GM12878 (cell line): Measurements from ENCODE around the gene BRICD5.
"Not testable (repeated sequence)": the region's sequence is repeated elsewhere in the genome, so short reads cannot be mapped to it uniquely, and the experiment has no call there.

Experiments
- ATF7 ChIP-seq: fragments of 450-650 bp; IDR thresholded peaks from 2 replicates; pipeline ENCODE4 v1.6.1; 2016; ENCODE audit warnings: low read depth, mild to moderate bottlenecking
- EP300 ChIP-seq, 2 experiments: fragments of 150-350 bp in 1 of 2; IDR thresholded peaks; 2 replicates each; pipeline ENCODE4 v1.6.1; 2011 to 2012; ENCODE audit warnings: low read depth in 2 of 2, low read length in 2 of 2, borderline replicate concordance in 1 of 2, improper control_type of control experiment in 1 of 2, inconsistent platforms in 1 of 2; ENCODE audit not compliant: control insufficient read depth in 1 of 2
- EZH2 ChIP-seq: IDR thresholded peaks from 2 replicates; pipeline ENCODE4 v1.6.1; 2012; ENCODE audit warnings: low read depth, mild to moderate bottlenecking, control low read depth, inconsistent platforms, low read length, borderline replicate concordance; ENCODE audit not compliant: control insufficient read depth
- MXI1 ChIP-seq: fragments of 150-350 bp; IDR thresholded peaks from 2 replicates; pipeline ENCODE4 v1.6.1; 2011; ENCODE audit warnings: low read depth, mild to moderate bottlenecking, inconsistent platforms, low read length, improper control_type of control experiment
- MYC ChIP-seq: IDR thresholded peaks from 2 replicates; pipeline ENCODE4 v1.6.1; 2011; ENCODE audit warnings: mild to moderate bottlenecking, low read length, moderate library complexity, inconsistent platforms; ENCODE audit not compliant: insufficient read depth, insufficient replicate concordance, insufficient read length, severe bottlenecking
- NFIC ChIP-seq: IDR thresholded peaks from 2 replicates; pipeline ENCODE4 v1.6.1; 2012; ENCODE audit warnings: low read depth, mild to moderate bottlenecking, inconsistent platforms, low read length, moderate library complexity
- POLR2A ChIP-seq: IDR thresholded peaks from 2 replicates; pipeline ENCODE4 v1.6.1; 2011; ENCODE audit warnings: low read depth, mild to moderate bottlenecking, low read length
- POLR2AphosphoS5 ChIP-seq: IDR thresholded peaks from 2 replicates; pipeline ENCODE4 v1.6.1; 2011; ENCODE audit warnings: mild to moderate bottlenecking, low read length, inconsistent platforms
- SIX5 ChIP-seq: IDR thresholded peaks from 2 replicates; pipeline ENCODE4 v1.6.1; 2011; ENCODE audit warnings: mild to moderate bottlenecking, low read depth, low read length, moderate library complexity; ENCODE audit not compliant: severe bottlenecking
- TAF1 ChIP-seq: IDR thresholded peaks from 2 replicates; pipeline ENCODE4 v1.6.1; 2011; ENCODE audit warnings: mild to moderate bottlenecking, low read depth, low read length, borderline replicate concordance
- ZNF274 ChIP-seq: IDR thresholded peaks from one replicate; pipeline ENCODE4 v1.8.0; 2011; ENCODE audit not compliant: insufficient read length, insufficient read depth
- TF ChIP-seq, protein P1 (sequence below), 3 experiments: IDR thresholded peaks in 2 of 3; conservative IDR thresholded peaks in 1 of 3; 2 replicates each; pipeline ENCODE4 v1.5.1; 2011; ENCODE audit warnings: low read depth in 3 of 3, low read length in 3 of 3, mild to moderate bottlenecking in 3 of 3, control low read depth in 2 of 3, moderate library complexity in 2 of 3, inconsistent platforms in 1 of 3, mixed read lengths in 1 of 3; ENCODE audit not compliant: control insufficient read depth in 2 of 3, insufficient read depth in 1 of 3; ENCODE audit errors: extremely low read depth in 1 of 3
- TF ChIP-seq, protein P2 (sequence below): IDR thresholded peaks from 2 replicates; pipeline ENCODE4 v1.6.1; 2012; ENCODE audit warnings: low read depth, low read length, improper control_type of control experiment
- TF ChIP-seq, protein P3 (sequence below): IDR thresholded peaks from 2 replicates; pipeline ENCODE4 v1.6.1; 2011; ENCODE audit warnings: low read depth, mild to moderate bottlenecking, low read length, moderate library complexity, borderline replicate concordance; ENCODE audit errors: extremely low read depth

DNA sequence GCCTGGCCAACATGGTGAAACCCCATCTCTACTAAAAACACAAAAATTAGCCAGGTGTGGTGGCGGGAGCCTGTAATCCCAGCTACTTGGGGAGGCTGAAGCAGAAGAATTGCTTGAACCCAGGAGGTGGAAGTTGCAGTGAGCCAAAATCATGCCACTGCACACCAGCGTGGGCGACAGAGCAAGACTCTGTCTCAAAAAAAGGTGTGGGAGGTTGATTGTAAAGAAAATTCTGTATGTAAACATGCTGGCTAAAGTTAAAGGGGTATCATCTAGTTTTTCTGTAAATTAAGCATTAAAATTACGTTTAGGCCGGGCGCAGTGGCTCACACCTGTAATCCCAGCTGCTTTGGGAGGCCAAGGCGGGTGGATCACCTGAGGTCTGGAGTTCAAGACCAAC, 47.9 kb upstream of the BRICD5 start:
- not testable (repeated sequence) for TF ChIP-seq EZH2; MXI1; ATF7; ZNF274; MYC; POLR2AphosphoS5; NFIC; TAF1; EP300 (IDR thresholded peaks at IDR 0.05; ENCODE audit: borderline replicate concordance in 1 of 2, control insufficient read depth in 1 of 2, low read depth in 2 of 2, low read length in 2 of 2); SIX5; POLR2A
- TF ChIP-seq, protein P1, sequence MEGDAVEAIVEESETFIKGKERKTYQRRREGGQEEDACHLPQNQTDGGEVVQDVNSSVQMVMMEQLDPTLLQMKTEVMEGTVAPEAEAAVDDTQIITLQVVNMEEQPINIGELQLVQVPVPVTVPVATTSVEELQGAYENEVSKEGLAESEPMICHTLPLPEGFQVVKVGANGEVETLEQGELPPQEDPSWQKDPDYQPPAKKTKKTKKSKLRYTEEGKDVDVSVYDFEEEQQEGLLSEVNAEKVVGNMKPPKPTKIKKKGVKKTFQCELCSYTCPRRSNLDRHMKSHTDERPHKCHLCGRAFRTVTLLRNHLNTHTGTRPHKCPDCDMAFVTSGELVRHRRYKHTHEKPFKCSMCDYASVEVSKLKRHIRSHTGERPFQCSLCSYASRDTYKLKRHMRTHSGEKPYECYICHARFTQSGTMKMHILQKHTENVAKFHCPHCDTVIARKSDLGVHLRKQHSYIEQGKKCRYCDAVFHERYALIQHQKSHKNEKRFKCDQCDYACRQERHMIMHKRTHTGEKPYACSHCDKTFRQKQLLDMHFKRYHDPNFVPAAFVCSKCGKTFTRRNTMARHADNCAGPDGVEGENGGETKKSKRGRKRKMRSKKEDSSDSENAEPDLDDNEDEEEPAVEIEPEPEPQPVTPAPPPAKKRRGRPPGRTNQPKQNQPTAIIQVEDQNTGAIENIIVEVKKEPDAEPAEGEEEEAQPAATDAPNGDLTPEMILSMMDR (IDR thresholded peaks at IDR 0.05 in 2 of 3, conservative IDR thresholded peaks at IDR 0.05 in 1 of 3; ENCODE audit: control insufficient read depth in 2 of 3, extremely low read depth in 1 of 3, insufficient read depth in 1 of 3, low read depth in 3 of 3, low read length in 3 of 3) = not testable (repeated sequence)
- TF ChIP-seq, protein P2, sequence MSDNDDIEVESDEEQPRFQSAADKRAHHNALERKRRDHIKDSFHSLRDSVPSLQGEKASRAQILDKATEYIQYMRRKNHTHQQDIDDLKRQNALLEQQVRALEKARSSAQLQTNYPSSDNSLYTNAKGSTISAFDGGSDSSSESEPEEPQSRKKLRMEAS = not testable (repeated sequence)
- TF ChIP-seq, protein P3, sequence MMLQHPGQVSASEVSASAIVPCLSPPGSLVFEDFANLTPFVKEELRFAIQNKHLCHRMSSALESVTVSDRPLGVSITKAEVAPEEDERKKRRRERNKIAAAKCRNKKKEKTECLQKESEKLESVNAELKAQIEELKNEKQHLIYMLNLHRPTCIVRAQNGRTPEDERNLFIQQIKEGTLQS = not testable (repeated sequence)
